H9 (cell line): Measurements from ENCODE around the gene LOXL1. TPM values are rescaled to one million over a fixed set of nuclear protein-coding genes. Genes with fewer than 3 reads are reported as not detected.

Experiments used
- DNase-seq: peaks from one replicate; pipeline ENCODE4 v3.0.0-alpha.2; 2017
- H2AFZ ChIP-seq: one replicate; pipeline ENCODE4 v1.6.1; 2013; ENCODE audit warnings: mild to moderate bottlenecking, low read length, control low read depth, moderate library complexity
- H2AK5ac ChIP-seq: 2 replicates; pipeline ENCODE4 v1.6.1; 2013; ENCODE audit warnings: low read length, control low read depth, mixed read lengths; ENCODE audit not compliant: insufficient read length
- H2BK120ac ChIP-seq: one replicate; pipeline ENCODE4 v1.6.1; 2013; ENCODE audit warnings: low read depth, mild to moderate bottlenecking, low read length, control low read depth, inconsistent platforms; ENCODE audit not compliant: poor library complexity, severe bottlenecking
- H2BK12ac ChIP-seq: 2 replicates; pipeline ENCODE4 v1.6.1; 2013; ENCODE audit warnings: low read length, control low read depth, mixed read lengths, low read depth; ENCODE audit not compliant: insufficient read length
- H2BK15ac ChIP-seq: 2 replicates; pipeline ENCODE4 v1.6.1; 2013; ENCODE audit warnings: low read depth, low read length, control low read depth
- H2BK20ac ChIP-seq: one replicate; pipeline ENCODE4 v1.6.1; 2013; ENCODE audit warnings: low read depth, mild to moderate bottlenecking, low read length, control low read depth, inconsistent platforms; ENCODE audit not compliant: poor library complexity, severe bottlenecking
- H2BK5ac ChIP-seq: 2 replicates; pipeline ENCODE4 v1.6.1; 2013; ENCODE audit warnings: low read length, control low read depth, mixed read lengths; ENCODE audit not compliant: insufficient read length
- H3K14ac ChIP-seq: 2 replicates; pipeline ENCODE4 v1.6.1; 2013; ENCODE audit warnings: low read length, control low read depth; ENCODE audit not compliant: insufficient read depth
- H3K18ac ChIP-seq: 2 replicates; pipeline ENCODE4 v1.6.1; 2013; ENCODE audit warnings: low read depth, mild to moderate bottlenecking, mixed read lengths, low read length, control low read depth; ENCODE audit not compliant: insufficient read length
- H3K23ac ChIP-seq: 2 replicates; pipeline ENCODE4 v1.6.1; 2013; ENCODE audit warnings: low read length, control low read depth, mixed read lengths, low read depth; ENCODE audit not compliant: insufficient read length
- H3K23me2 ChIP-seq: 2 replicates; pipeline ENCODE4 v1.6.1; 2013; ENCODE audit warnings: low read depth, mild to moderate bottlenecking, mixed read lengths, low read length, control low read depth; ENCODE audit not compliant: insufficient read length, poor library complexity, severe bottlenecking
- H3K27ac ChIP-seq: 2 replicates; pipeline ENCODE4 v1.5.1; 2013; ENCODE audit warnings: low read length, control low read depth, mixed read lengths, low read depth; ENCODE audit not compliant: insufficient read length
- H3K27me3 ChIP-seq: 2 replicates; pipeline ENCODE4 v1.6.1; 2013; ENCODE audit warnings: low read length, control low read depth, inconsistent platforms; ENCODE audit not compliant: insufficient read depth
- H3K4ac ChIP-seq: 2 replicates; pipeline ENCODE4 v1.6.1; 2013; ENCODE audit warnings: low read depth, mild to moderate bottlenecking, control low read depth, inconsistent platforms, low read length, moderate library complexity
- H3K4me1 ChIP-seq: 2 replicates; pipeline ENCODE4 v1.6.1; 2013; ENCODE audit warnings: low read length, control low read depth, inconsistent platforms; ENCODE audit not compliant: insufficient read depth
- H3K4me2 ChIP-seq: 2 replicates; pipeline ENCODE4 v1.6.1; 2013; ENCODE audit warnings: low read length, control low read depth, mixed read lengths; ENCODE audit not compliant: insufficient read length, insufficient read depth
- H3K56ac ChIP-seq: 2 replicates; pipeline ENCODE4 v1.6.1; 2013; ENCODE audit warnings: low read depth, mild to moderate bottlenecking, mixed read lengths, low read length, control low read depth; ENCODE audit not compliant: insufficient read length
- H3K79me1 ChIP-seq: 2 replicates; pipeline ENCODE4 v1.6.1; 2013; ENCODE audit warnings: low read depth, mild to moderate bottlenecking, moderate library complexity, low read length, control low read depth, inconsistent platforms; ENCODE audit not compliant: insufficient read depth, poor library complexity, severe bottlenecking
- H3K79me2 ChIP-seq: 2 replicates; pipeline ENCODE4 v1.6.1; 2013; ENCODE audit warnings: low read length, control low read depth, inconsistent platforms; ENCODE audit not compliant: insufficient read depth
- H3K9ac ChIP-seq: 2 replicates; pipeline ENCODE4 v1.6.1; 2013; ENCODE audit warnings: low read length, control low read depth, mixed read lengths; ENCODE audit not compliant: insufficient read length; ENCODE audit errors: extremely low read depth
- H3K9me3 ChIP-seq: one replicate; pipeline ENCODE4 v1.6.1; 2013; ENCODE audit warnings: low read depth, low read length, inconsistent platforms; ENCODE audit not compliant: control insufficient read depth
- H3T11ph ChIP-seq: one replicate; pipeline ENCODE4 v1.6.1; 2013; ENCODE audit warnings: mild to moderate bottlenecking, low read length, control low read depth, inconsistent platforms
- H4K20me1 ChIP-seq: one replicate; pipeline ENCODE4 v1.6.1; 2013; ENCODE audit not compliant: control insufficient read depth, insufficient read length, insufficient read depth
- H4K5ac ChIP-seq: 2 replicates; pipeline ENCODE4 v1.6.1; 2013; ENCODE audit warnings: low read depth, mild to moderate bottlenecking, mixed read lengths, low read length, control low read depth; ENCODE audit not compliant: insufficient read length
- H4K8ac ChIP-seq: replicated peaks from 2 replicates; pipeline ENCODE4 v1.6.1; 2013; ENCODE audit warnings: low read length, control low read depth, mixed read lengths, low read depth; ENCODE audit not compliant: insufficient read length
- H4K91ac ChIP-seq: 2 replicates; pipeline ENCODE4 v1.6.1; 2013; ENCODE audit warnings: low read depth, mild to moderate bottlenecking, moderate library complexity, mixed read lengths, low read length, control low read depth; ENCODE audit not compliant: insufficient read length
- H3K27ac Mint-ChIP-seq, 3 experiments: 2 replicates in 2 of 3; 3 replicates in 1 of 3; pipeline ENCODE4 v1.8.0; 2020 to 2021; ENCODE audit warnings: mixed read lengths in 3 of 3, mild to moderate bottlenecking in 1 of 3, moderate library complexity in 1 of 3
- H3K27me3 Mint-ChIP-seq: 2 replicates; pipeline ENCODE4 v1.8.0; 2021; ENCODE audit warnings: low read depth, mild to moderate bottlenecking, moderate library complexity, mixed read lengths
- H3K36me3 Mint-ChIP-seq, 3 experiments: 2 replicates in 2 of 3; 3 replicates in 1 of 3; pipeline ENCODE4 v1.8.0; 2020 to 2021; ENCODE audit warnings: low read depth in 3 of 3, mixed read lengths in 3 of 3; ENCODE audit not compliant: insufficient read depth in 1 of 3
- H3K4me1 Mint-ChIP-seq, 2 experiments: 2 replicates each; pipeline ENCODE4 v1.8.0; 2020; ENCODE audit warnings: mixed read lengths in 2 of 2
- H3K4me3 Mint-ChIP-seq, 2 experiments: 2 replicates in 1 of 2; 3 replicates in 1 of 2; pipeline ENCODE4 v1.8.0; 2020 to 2021; ENCODE audit warnings: mild to moderate bottlenecking in 2 of 2, mixed read lengths in 2 of 2, moderate library complexity in 1 of 2
- H3K9me3 Mint-ChIP-seq, 2 experiments: 2 replicates in 1 of 2; 3 replicates in 1 of 2; pipeline ENCODE4 v1.8.0; 2020; ENCODE audit warnings: mild to moderate bottlenecking in 2 of 2, mixed read lengths in 2 of 2, moderate library complexity in 1 of 2
- CTCF ChIP-seq: fragments of 200-600 bp; sonication (generic); conservative IDR thresholded peaks from 3 replicates; pipeline ENCODE4 v1.8.0; 2021; ENCODE audit warnings: antibody characterized with exemption, mild to moderate bottlenecking
- WGBS: extraction: QIAGEN DNeasy Blood & Tissue Kit; methylation state at CpG from one replicate; pipeline ENCODE4 v1.1.7; 2013; ENCODE audit warnings: missing lambda C conversion rate, low lambda C conversion rate, mixed read lengths; ENCODE audit not compliant: insufficient read length; ENCODE audit errors: extremely low coverage; 5-methylcytosine and 5-hydroxymethylcytosine counted together
- total RNA-seq: library from RNA; stranded (reverse); gene quantifications from 2 replicates; pipeline ENCODE4 v1.2.1, GENCODE V29; 2021

LOXL1 gene
- total RNA-seq, 1 experiment from 2014 or later: 9.1 TPM

GRCh38 chr15:73989001-73989798 is 62.9 kb downstream of the LOXL1 start:
- Histone ChIP-seq H3K79me2 (no peaks in the 10 kb centered on the region), H3T11ph (no peak overlapping the region), H2BK120ac (no peak overlapping the region), H3K27me3 (no peaks in the 10 kb centered on the region), H2BK12ac (no peak overlapping the region), H4K5ac (no peak overlapping the region), H4K20me1 (no peaks in the 10 kb centered on the region), H4K8ac (no peak overlapping the region), H3K23ac (no peak overlapping the region), H3K14ac (no peak overlapping the region), H3K27ac (no peak overlapping the region), H3K4ac (no peak overlapping the region), H2BK15ac (no peak overlapping the region), H3K18ac (no peak overlapping the region), H2BK20ac (no peak overlapping the region), H2BK5ac (no peak overlapping the region), H4K91ac (no peak overlapping the region), H3K79me1 (no peaks in the 10 kb centered on the region), H2AFZ (no peak overlapping the region), H3K9me3 (no peaks in the 10 kb centered on the region), H3K4me2 (no peak overlapping the region), H3K23me2 (peaks cover 4% of the 10 kb centered on the region), H2AK5ac (no peak overlapping the region), H3K56ac (no peak overlapping the region), H3K4me1 (no peaks in the 10 kb centered on the region), H3K9ac (no peak overlapping the region)
- Mint-ChIP-seq H3K4me1 (peaks cover 10 to 15% of the 10 kb centered on the region in 2 experiments), H3K4me3 (no peak overlapping the region), H3K27ac (no peak overlapping the region), H3K36me3 (no peaks in the 10 kb centered on the region), H3K9me3 (no peaks in the 10 kb centered on the region; a peak in 1 of 5 replicates), H3K27me3 (peaks cover 14% of the 10 kb centered on the region)
- TF ChIP-seq CTCF: no peak
- DNase-seq: no peak
- WGBS: no CpG with 5 or more reads among the region's 9 CpGs
